HG02798 (cell line): ENCODE measurements around the gene STK35.

Experiments used
- ATAC-seq: cut with Tn5 transposase; IDR thresholded peaks from one replicate; pipeline ENCODE4 v1.9.1; 2021; ENCODE audit warnings: mild to moderate bottlenecking; ENCODE audit not compliant: unreplicated experiment, poor library complexity

The STK35 gene

GRCh38 chr20:2101057-2101864, at the start of gene STK35:
STK35 (plus strand) TSS chr20:2101827; CDS start chr20:2101882, 55 bp downstream.
- ATAC-seq = peak; percentile 47

GRCh38 chr20:2051946-2052345, 49.7 kb upstream of the STK35 start:
- ATAC-seq = no peak

GRCh38 chr20:2052741-2053140, 48.9 kb upstream of the STK35 start:
- no peak for ATAC-seq

GRCh38 chr20:2053615-2054014, 48.0 kb upstream of the STK35 start:
- no peak for ATAC-seq

GRCh38 chr20:2054911-2055310, 46.7 kb upstream of the STK35 start:
- ATAC-seq = no peak

GRCh38 chr20:2059411-2059810, 42.2 kb upstream of the STK35 start:
- ATAC-seq = no peak

GRCh38 chr20:2065099-2065498, 36.5 kb upstream of the STK35 start:
- ATAC-seq = no peak

GRCh38 chr20:2066461-2067122, 35.0 kb upstream of the STK35 start:
- ATAC-seq = no peak

- ATAC-seq = no peak
Measured at GRCh38 chr20:2080532-2081224, 20.9 kb upstream of the STK35 start.

GRCh38 chr20:2084703-2085102, 16.9 kb upstream of the STK35 start:
- ATAC-seq = no peak

GRCh38 chr20:2086177-2086979, 15.2 kb upstream of the STK35 start:
- ATAC-seq = no peak

GRCh38 chr20:2086980-2087377, 14.6 kb upstream of the STK35 start:
- no peak for ATAC-seq

GRCh38 chr20:2088891-2089290, 12.7 kb upstream of the STK35 start:
- no peak for ATAC-seq

- ATAC-seq = no peak
Measured at GRCh38 chr20:2089447-2089846, 12.2 kb upstream of the STK35 start.

- no peak for ATAC-seq
Measured at GRCh38 chr20:2093159-2093781, 8.4 kb upstream of the STK35 start.

- no peak for ATAC-seq
Measured at GRCh38 chr20:2093883-2094282, 7.7 kb upstream of the STK35 start.

GRCh38 chr20:2101865-2102584, 398 bp downstream of the STK35 start:
- peak; percentile 79 for ATAC-seq

- ATAC-seq = peak; percentile 65
Measured at GRCh38 chr20:2102585-2103460, 1.2 kb downstream of the STK35 start.
